T1000 (cell line): ENCODE results near the gene MTA3.

Experiments used
- DNase-seq: peaks from one replicate; lab custom pipeline; 2025; ENCODE audit warnings: mixed read lengths; lab: John Stamatoyannopoulos, UW

Gene MTA3

DNA sequence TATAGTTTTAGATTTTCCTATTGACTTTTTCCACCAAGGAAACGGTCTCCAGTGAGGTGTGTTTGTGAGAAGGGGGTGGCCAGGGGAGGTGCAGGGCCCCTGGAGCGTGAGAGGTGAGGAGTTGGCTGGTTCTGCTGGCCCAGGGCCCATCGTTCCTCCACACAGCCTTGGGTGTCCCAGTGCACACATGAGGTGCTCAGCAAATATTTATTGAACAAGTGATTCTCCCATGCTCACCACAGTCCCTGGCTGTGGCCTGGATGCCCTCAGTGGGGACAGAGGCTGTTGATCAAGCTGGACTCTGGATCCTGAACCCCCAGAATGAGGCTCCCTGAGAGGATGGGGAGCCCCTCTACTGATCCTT is 219.0 kb downstream of the MTA3 start:
- DNase-seq = no peak

DNA sequence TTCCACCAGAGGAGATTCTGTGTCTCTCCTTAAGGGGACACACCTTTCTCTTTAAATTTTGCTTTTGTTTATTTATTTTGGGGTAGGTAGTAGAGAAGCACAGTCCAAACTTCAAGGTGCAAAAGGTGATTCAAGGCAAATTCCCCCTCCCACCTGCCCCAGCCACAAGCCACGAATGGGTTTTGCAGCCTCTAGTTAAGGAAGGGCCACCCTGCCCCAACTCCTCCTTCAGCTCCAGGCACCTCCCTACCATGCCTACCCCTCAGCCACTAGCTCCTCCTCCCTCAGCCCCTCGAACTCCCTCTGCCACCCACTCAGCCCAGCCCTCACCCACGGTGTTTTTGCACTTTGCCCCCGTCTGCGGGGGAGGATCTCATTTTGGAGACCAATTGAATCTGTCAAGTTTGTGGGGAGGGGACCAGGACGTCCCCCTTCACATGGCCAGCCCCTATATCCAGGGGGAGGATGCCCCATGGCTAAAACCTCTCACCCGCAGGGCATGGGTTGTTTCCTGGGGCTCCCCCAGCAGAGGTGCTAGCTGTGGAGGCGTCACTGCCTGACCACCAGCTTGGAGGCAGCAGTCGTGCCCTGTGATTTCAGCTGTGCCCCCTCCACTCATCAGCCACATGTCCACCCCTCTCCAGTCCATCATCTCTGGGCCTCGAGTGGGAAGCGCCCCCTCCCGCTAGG is 219.5 kb downstream of the MTA3 start:
- no peak for DNase-seq

- no peak for DNase-seq
Observed at GRCh38 chr2:42788478-42788793, 220.0 kb downstream of the MTA3 start.

GRCh38 chr2:42788882-42789281 is 220.4 kb downstream of the MTA3 start:
- no peak for DNase-seq

DNA sequence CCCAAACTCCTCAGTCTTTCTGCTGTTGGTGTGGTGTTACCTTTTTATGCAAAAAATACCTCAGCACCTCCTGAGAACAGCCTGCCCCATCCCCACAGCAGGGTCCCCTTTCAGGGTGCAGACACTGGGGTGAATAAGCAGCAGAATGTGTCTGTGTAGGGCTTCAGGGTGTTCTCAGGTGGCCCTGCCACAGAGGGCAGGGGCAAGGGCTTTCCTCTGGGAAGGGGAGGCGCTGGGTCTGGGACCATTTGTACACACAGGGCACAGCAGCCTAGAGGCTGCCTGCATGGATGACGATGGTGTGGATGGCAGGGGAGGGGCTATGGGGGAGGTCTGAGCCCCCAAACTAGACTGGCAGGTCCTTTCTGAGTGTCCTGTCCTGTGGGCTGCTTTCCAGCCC is 221.3 kb downstream of the MTA3 start:
- DNase-seq = no peak

DNA sequence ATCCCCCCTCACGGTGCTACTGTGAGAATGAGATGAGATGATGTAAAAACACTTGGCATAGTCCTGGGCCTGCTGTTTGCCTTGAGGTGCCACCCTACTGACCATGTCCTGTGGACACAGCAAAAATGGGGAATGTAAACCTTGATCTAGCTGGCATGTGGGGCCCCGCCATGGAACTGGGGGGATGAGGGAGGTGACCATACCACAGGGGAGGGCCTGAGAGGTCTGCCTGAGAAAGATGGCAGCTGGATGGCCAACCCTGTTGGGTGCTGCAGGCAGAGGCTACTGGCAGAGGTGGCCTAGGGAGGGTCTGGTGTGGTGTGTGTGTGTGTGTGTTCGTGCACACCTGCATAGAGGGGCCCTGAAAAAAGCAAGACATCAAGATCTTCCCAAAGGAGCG is 223.2 kb downstream of the MTA3 start:
- no peak for DNase-seq

DNA sequence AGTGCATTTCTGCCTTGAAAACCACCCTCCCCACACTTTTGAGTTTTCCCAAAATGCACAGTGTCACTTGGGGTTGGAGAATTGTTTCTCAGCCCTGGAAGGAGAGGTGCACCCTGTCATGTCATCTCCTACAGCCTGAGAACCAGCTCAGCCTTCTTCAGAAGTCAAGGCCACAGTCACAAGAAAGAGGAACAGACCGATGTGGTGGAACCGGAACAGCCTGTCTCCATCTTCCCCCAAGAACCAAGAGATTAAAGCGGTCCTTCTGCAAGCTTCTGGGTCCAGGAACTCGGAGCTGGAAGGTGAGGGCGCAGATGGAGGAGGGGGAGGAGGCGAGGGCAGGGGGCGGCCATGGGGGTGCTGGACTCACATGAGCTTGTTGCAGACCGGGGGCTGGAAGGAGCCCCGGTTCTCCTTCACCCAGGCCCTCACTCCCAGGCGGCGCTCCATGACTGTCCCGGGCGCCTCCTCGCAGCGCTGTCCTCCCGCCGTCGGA is 223.7 kb downstream of the MTA3 start:
- no peak for DNase-seq

DNA sequence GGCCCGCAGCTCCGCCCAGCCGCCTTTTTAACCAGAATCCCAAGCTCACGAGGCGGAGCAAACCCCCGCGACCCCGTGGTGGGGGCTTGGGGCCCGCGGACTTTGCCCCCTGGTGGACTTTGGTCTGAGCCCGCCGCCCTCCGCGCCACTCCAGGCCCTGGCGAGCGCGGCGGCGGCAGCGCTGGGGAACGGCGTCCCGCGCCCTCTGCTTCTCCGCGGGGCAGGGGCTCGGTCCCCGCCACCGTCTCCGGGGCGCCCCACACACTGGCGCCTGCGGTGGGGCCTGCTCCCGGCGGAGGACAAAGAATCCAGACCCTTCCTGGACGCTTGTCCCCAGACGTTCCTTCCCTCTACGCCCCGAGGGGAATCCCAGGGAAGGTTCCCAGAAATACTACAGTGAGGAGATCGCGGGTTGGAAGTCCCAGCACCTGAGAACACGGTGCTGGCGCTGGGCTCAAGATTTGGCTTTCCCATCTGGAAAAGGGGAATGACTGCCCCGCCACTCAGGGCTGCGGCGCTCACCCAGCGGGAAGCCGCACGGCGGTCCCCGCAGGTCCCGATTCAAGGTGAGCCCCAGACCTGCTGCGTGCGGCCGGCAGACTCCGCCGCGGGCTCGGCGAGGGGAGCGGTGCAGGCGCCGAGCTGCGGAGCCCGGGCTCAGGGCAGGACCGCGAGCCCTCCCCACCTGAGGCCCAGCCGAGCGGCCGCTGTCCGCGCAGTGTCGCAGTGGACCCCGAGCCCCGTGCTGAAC is 224.3 kb downstream of the MTA3 start, which contains the start of gene HAAO:
TSS of gene HAAO (minus strand) at position 1 of the 751 bp plus-strand sequence. CDS start 47 bp downstream, outside the sequence.
- DNase-seq = no peak

DNA sequence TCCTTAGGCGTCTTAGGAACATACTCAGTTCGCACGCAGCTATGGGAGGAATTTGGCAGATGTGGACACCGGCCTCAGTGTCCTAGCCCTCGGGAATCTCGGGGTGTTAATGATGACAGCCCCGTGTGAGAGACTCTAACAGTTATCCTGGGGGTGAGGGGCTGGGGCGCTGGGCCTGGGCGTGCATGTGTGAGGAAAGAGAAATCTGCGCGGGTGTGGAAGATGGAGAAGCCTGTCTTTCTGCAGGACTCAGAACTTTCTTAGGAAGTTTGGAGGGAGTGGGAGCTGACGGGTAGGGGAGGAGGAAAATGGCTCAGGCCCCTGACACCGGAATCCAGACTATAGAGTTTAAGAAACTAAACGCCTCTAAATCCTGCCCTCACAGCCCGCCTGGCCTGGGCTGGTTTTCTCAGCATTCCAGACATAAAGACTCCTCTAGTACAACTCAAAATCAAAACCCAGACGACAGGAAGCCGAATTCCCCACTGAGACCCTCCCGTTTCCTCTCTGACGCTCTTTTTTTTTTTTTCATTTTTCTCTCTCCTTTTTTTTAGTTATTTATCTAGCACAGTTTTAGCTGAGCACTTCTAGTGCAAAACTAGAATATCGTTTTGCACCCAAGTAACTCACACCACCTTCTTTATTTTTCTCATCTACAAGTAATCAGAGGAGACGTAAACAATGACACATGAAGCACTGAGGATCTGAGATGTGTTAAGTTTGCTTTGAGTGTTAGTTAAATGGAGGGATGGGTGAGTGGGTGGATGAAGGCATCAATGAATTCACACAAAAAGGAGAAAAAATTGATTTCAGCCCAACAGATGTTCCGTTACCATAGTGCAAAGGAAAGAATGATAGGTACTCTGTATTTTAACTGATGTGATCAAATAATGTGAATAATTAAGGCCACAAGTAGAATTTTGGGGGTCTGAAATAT is 225.2 kb downstream of the MTA3 start:
- no peak for DNase-seq

- no peak for DNase-seq
Observed at GRCh38 chr2:42794271-42795046, 226.0 kb downstream of the MTA3 start.

DNA sequence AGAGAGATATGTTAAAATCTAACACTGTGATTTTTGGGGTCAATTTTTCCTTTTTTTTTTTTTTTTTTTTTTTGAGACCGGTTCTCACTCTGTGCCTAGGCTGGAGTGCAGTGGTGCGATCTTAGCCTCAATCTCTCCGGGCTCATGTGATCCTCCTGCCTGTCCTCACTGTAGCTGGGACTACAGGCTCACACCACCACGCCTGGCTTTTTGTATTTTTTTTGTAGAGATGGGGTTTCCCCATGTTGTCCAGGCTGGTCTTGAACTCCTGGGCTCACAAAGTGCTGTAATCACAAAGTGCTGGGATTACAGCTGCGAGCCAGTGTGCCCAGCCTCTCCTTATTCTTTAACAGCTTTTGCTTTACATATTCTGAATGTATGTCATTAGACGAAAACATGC is 226.8 kb downstream of the MTA3 start:
- DNase-seq = no peak

GRCh38 chr2:42795841-42796301 is 227.4 kb downstream of the MTA3 start:
- no peak for DNase-seq

DNA sequence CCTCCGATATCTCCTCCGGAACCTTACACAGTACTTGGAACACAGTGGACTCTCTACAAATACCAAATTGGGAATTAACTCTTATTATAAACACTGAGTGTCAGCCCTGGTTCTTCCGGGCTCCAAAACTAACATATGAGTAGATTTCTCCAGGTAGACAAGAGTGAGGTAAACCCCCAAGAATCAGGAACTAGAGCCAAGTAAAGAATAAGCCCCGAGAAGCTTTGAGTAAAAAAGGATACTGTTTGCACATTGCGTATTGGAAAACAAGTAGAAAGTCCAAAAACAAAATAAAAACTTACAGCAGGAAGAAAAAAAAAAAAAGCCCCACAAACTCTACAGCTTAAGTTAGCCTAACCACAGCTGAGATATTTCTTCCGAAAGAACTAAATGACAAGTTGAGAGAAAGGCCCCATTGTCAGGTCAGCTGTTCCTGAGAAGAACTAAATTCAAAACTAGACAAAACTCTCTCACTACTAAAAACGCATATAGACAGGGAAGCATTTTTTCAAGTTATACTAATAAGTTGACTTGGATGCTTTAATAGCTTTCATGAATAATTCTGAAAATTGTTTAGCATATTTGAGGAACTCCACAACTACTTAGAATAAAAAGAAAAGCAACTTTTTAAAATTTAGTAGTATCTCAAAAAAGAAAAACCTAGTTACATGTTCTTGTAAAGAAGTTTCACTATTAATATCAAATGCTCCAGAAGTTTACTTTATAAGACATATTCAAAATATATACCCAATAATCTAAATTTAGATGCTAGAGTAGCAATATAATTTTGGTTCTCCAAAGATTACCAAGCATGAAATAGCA is 228.2 kb downstream of the MTA3 start:
- no peak for DNase-seq

- DNase-seq = no peak
Observed at GRCh38 chr2:42797281-42797680, 228.8 kb downstream of the MTA3 start.

- no peak for DNase-seq
Observed at GRCh38 chr2:42799881-42800280, 231.4 kb downstream of the MTA3 start.

DNA sequence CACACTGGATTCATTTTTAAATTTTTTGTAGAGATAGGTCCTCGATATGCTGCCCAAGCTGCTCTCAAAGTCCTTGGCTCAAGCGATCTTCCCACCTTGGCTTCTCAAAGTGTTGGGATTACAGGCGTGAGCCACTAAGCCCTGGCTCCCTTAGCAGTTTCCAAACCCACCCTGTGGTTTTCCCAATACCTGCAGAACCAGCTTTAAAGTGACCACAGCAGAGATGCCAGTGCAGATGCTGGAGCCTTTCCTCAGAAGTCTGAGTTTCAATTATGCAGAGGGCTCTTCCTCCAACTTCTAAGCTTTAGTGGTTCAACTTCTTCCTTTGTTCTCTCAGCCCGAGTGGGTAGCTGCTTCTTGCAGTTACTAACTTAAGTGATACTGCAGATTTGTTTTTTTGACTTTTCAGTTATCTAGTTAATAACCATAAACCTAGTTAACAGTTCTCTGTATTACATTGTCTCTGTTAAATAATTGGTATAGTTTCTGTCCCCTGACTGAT is 232.1 kb downstream of the MTA3 start:
- no peak for DNase-seq

GRCh38 chr2:42800981-42801380 is 232.5 kb downstream of the MTA3 start:
- no peak for DNase-seq

DNA sequence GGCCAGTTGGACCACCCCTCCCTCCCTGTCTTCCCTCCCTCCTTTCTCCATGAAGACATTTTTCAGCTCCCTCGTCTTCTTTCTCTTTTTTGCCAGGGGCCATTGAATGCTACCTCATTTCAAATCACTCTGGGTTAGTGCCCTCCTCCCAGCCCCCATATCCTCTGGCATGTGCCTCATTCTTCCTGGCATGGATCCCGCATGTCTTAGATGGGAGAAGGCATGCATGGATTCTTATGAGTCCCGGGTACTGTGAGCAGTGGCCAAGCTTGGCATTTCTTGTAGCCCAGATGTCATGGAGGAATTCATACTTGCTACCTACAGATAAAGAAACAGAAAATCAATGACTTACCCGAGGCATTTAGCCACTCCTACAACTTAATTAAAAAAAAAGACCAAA is 232.9 kb downstream of the MTA3 start:
- no peak for DNase-seq

GRCh38 chr2:42802150-42802549 is 233.7 kb downstream of the MTA3 start:
- no peak for DNase-seq

- DNase-seq = no peak
Observed at GRCh38 chr2:42804338-42804737, 235.9 kb downstream of the MTA3 start.

DNA sequence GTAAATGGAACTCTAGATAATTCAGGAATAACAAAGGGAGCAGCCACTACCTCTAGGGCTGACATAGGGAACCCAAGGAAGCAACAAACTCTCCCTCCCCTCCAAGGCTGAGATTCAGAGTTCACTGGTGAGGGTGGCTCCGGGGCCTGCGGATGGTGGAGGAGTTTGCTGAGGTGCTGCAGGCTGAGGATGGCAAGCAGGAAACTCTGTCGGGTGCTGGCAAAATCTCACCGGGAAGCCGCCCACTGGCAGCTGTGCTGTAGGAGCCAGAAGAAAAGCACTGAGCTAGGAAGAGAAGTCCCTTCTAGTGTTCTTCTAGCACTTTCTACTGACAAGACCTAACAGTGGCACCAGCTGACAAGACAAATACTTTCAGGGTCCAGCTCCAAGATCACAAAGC is 236.5 kb downstream of the MTA3 start:
- DNase-seq = no peak
